GM13976 (cell line): Measurements from ENCODE around the gene IL1B.

ENCODE experiments used
- DNase-seq: peaks from one replicate; pipeline ENCODE4 v3.0.0; 2012; ENCODE audit warnings: low spot score
- CTCF ChIP-seq: IDR thresholded peaks from 2 replicates; pipeline ENCODE4 v1.5.1; 2012; ENCODE audit warnings: borderline replicate concordance, mild to moderate bottlenecking; ENCODE audit not compliant: insufficient read depth; ENCODE audit errors: extremely low read depth, missing control alignments, control extremely low read depth
- in situ Hi-C: fragments of 300-500 bp; cut with MboI; formaldehyde crosslinking; loops from one replicate; pipeline ENCODE4 v1.12.0; 2022; ENCODE audit warnings: low sequenced_read_pairs, mixed read lengths, inconsistent platforms; ENCODE audit not compliant: unreplicated experiment

The IL1B gene

GRCh38 chr2:112841295-112842044, 4.9 kb upstream of the IL1B start:
- peak; percentile 45 for DNase-seq
- in situ Hi-C loops, result no loop called here
- TF ChIP-seq CTCF, result no peak

- TF ChIP-seq CTCF, result no peak
- no peak for DNase-seq
- in situ Hi-C loops, result no loop called here
Measured at GRCh38 chr2:112840068-112840445, 3.5 kb upstream of the IL1B start.

GRCh38 chr2:112839407-112840067, 3.0 kb upstream of the IL1B start:
- in situ Hi-C loops, result no loop called here
- no peak for TF ChIP-seq CTCF
- DNase-seq, result no peak

GRCh38 chr2:112836163-112836560, 417 bp downstream of the IL1B start:
- in situ Hi-C loops, result no loop called here
- no peak for TF ChIP-seq CTCF

GRCh38 chr2:112835536-112836162, 930 bp downstream of the IL1B start:
- TF ChIP-seq CTCF, result no peak
- DNase-seq, result no peak
- in situ Hi-C loops, result no loop called here

More at GRCh38 chr2:112836163-112836560, 417 bp downstream of the IL1B start:
- DNase-seq, result no peak

- in situ Hi-C loops, result no loop called here
- TF ChIP-seq CTCF, result no peak
- no peak for DNase-seq
Measured at GRCh38 chr2:112835061-112835501, 1.5 kb downstream of the IL1B start.
